Osteocyte (in vitro differentiated cells): Measurements from ENCODE around the gene CIT. TPM values are rescaled to one million over a fixed set of nuclear protein-coding genes. Genes with fewer than 3 reads are reported as not detected.

Source experiments
- DNase-seq: peaks from one replicate; pipeline ENCODE4 v3.0.0; 2021; ENCODE audit warnings: mixed read lengths; ENCODE audit not compliant: unreplicated experiment; ENCODE audit errors: extremely low spot score
- H3K27ac Mint-ChIP-seq: one replicate; pipeline ENCODE4 v1.8.0; 2021; ENCODE audit warnings: mild to moderate bottlenecking, mixed read lengths; ENCODE audit not compliant: unreplicated experiment
- H3K27me3 Mint-ChIP-seq: one replicate; pipeline ENCODE4 v1.8.0; 2021; ENCODE audit warnings: mixed read lengths; ENCODE audit not compliant: unreplicated experiment
- H3K36me3 Mint-ChIP-seq: one replicate; pipeline ENCODE4 v1.8.0; 2021; ENCODE audit warnings: mixed read lengths; ENCODE audit not compliant: unreplicated experiment
- H3K4me1 Mint-ChIP-seq: one replicate; pipeline ENCODE4 v1.8.0; 2021; ENCODE audit warnings: mixed read lengths; ENCODE audit not compliant: unreplicated experiment
- H3K4me3 Mint-ChIP-seq: one replicate; pipeline ENCODE4 v1.8.0; 2021; ENCODE audit warnings: mild to moderate bottlenecking, moderate library complexity, mixed read lengths; ENCODE audit not compliant: unreplicated experiment
- H3K9me3 Mint-ChIP-seq: one replicate; pipeline ENCODE4 v1.8.0; 2021; ENCODE audit warnings: mixed read lengths; ENCODE audit not compliant: unreplicated experiment
- total RNA-seq: library from RNA; stranded (reverse); gene quantifications from 2 replicates; pipeline ENCODE4 v1.2.1, GENCODE V29; 2021
- TF ChIP-seq, protein P1 (sequence below): fragments of 200-600 bp; sonication (generic); IDR thresholded peaks from 2 replicates; pipeline ENCODE4 v1.5.0; 2021; ENCODE audit warnings: antibody characterized with exemption, mild to moderate bottlenecking, moderate library complexity

CIT gene
- total RNA-seq, 1 donor from 2014 or later, result 10.2 TPM

DNA sequence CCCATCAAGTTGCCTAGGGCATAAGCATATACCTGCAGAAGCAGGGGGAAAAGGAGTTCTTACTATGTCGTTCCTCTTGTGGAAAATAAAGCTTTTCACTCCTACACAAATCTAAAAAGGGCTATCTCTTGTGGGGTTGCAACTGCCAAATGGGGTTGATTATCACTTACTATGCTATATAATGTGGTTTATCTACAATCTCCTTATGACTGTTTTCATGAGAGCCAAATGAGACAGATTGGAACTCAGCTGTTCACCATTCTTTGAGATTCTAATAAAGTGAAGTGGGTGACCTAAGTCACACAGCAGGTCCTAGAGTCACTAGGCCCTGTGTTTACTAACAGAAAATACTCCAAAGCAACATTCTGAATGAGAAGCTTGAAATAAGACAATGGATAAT is 47.7 kb downstream of the CIT start:
- Mint-ChIP-seq H3K27ac (no peak overlapping the region), H3K4me3 (no peak overlapping the region), H3K36me3 (peaks cover 7% of the 10 kb centered on the region), H3K27me3 (no peaks in the 10 kb centered on the region), H3K9me3 (no peaks in the 10 kb centered on the region), H3K4me1 (no peaks in the 10 kb centered on the region)
- DNase-seq, result no peak
- TF ChIP-seq, protein P1, sequence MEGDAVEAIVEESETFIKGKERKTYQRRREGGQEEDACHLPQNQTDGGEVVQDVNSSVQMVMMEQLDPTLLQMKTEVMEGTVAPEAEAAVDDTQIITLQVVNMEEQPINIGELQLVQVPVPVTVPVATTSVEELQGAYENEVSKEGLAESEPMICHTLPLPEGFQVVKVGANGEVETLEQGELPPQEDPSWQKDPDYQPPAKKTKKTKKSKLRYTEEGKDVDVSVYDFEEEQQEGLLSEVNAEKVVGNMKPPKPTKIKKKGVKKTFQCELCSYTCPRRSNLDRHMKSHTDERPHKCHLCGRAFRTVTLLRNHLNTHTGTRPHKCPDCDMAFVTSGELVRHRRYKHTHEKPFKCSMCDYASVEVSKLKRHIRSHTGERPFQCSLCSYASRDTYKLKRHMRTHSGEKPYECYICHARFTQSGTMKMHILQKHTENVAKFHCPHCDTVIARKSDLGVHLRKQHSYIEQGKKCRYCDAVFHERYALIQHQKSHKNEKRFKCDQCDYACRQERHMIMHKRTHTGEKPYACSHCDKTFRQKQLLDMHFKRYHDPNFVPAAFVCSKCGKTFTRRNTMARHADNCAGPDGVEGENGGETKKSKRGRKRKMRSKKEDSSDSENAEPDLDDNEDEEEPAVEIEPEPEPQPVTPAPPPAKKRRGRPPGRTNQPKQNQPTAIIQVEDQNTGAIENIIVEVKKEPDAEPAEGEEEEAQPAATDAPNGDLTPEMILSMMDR, result no peak

DNA sequence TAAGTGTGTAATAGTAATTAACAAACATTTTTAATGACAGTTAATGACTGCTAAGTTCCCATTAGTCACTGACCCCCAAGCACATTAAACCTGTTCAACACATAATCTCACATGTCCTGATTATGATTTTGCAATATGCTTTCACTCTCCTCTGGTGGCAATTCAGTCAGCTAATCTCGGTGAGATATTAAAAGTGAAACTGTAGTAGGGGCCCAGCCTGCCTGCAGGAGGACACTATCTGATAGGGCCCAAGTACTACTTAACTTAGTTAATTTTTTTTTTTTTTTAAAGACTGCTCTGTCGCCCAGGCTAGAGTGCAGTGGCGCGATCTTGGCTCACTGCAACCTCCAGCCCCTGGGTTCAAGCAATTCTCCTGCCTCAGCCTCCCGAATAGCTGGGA is 48.8 kb downstream of the CIT start:
- Mint-ChIP-seq H3K36me3 (peaks cover 7% of the 10 kb centered on the region), H3K27ac (no peak overlapping the region), H3K27me3 (no peaks in the 10 kb centered on the region), H3K4me3 (no peak overlapping the region), H3K4me1 (no peaks in the 10 kb centered on the region), H3K9me3 (no peaks in the 10 kb centered on the region)
- TF ChIP-seq, protein P1, result no peak
- no peak for DNase-seq

DNA sequence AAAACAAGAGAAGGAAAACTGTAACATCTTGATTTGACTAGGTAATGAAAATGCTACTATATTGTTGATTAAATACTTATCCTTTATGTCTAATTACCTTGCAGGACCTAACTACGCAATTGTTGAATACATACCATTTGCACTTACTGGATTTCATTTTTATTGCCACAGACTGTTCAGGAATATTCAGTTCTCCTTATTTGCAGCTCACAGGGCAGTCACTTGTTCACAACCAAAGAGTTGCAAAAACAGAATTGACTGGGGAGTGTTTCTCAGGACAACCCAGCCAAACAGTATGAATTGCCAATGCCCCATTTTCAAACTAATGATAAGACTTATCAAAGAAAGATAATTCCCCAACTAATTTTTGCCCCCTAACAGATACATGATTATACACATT is 49.4 kb downstream of the CIT start:
- no peaks in the 10 kb centered on the region for H3K9me3 Mint-ChIP-seq
- no peak for DNase-seq
- no peaks in the 10 kb centered on the region for H3K4me1 Mint-ChIP-seq
- TF ChIP-seq, protein P1, result no peak
- no peaks in the 10 kb centered on the region for H3K27me3 Mint-ChIP-seq
- peaks cover 7% of the 10 kb centered on the region for H3K36me3 Mint-ChIP-seq
- no peak overlapping the region for H3K4me3 Mint-ChIP-seq
- no peak overlapping the region for H3K27ac Mint-ChIP-seq

DNA sequence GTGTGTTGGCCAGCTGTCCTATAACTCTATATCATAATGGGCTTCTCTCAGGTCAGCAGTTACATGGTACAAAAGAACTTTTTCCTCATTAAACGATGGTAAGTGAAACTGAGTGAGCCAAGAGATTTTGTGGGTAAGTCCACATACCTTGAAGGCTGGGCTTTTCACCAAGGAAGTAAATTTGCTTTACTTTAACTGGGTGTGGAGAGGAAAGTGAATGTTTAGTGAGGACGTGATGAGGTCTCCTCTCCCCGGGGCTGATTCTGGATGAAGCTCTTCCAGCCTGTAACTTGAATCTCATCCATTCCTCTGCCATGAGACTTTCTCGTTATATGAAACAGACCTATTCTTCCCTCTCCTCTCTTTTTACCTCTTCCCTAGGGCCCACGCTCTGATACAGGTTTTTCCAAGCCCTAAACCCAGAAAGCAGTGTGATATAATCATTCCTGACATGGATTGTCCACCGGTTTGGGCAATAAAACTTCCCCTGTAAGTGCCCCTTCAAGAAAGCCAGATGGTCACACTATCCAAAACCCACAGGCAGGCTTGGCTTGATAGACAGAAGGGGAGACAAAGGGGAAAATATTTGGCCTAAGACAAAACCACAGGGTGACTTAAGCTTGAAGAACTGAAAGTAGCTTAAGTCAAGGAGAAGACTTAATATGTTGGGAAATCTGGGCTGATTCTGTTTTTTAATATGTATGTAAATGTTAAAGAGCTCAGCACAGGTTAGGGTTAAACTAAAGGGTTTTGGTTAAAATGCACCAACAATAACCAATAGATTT is 50.3 kb downstream of the CIT start:
- Mint-ChIP-seq H3K36me3 (peaks cover 7% of the 10 kb centered on the region), H3K27me3 (no peaks in the 10 kb centered on the region), H3K27ac (no peak overlapping the region), H3K4me3 (no peak overlapping the region), H3K4me1 (no peaks in the 10 kb centered on the region), H3K9me3 (no peaks in the 10 kb centered on the region)
- TF ChIP-seq, protein P1, result no peak
- DNase-seq, result no peak

DNA sequence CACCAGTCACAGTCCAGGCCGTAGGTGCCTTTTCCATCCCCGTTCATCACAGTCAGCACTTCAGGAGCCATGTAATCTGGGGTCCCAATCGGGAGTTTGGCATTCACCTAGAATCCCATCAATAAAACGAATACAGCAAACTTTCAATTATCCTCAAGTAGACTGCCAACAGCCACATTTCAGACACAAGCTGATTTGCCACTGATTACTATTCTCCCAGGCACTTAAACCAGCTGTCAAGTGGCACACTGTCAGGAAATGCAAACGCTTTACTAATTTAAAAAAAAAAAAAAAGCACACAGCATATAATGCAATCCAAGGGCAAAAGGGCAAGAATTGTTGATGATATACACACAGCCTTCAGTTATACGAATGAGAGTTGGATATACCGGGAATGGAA is 51.9 kb downstream of the CIT start:
- H3K9me3 Mint-ChIP-seq, result no peaks in the 10 kb centered on the region
- DNase-seq, result no peak

More for the DNA sequence above, 51.9 kb downstream of the CIT start:
- Mint-ChIP-seq H3K4me3 (no peak overlapping the region), H3K36me3 (peaks cover 3% of the 10 kb centered on the region), H3K27ac (no peak overlapping the region), H3K27me3 (no peaks in the 10 kb centered on the region), H3K4me1 (no peaks in the 10 kb centered on the region)
- TF ChIP-seq, protein P1, result no peak
